Neural cell (in vitro differentiated cells): ENCODE results near the gene ABAT. TPM values are rescaled to one million over a fixed set of nuclear protein-coding genes. Genes with fewer than 3 reads are reported as not detected.

Experiments
- H2AFZ ChIP-seq: fragments of 200-600, 300-800 bp; sonication (generic), shearing (Covaris generic); 2 replicates; pipeline ENCODE4 v1.6.0; 2014; ENCODE audit warnings: low read depth, mild to moderate bottlenecking, antibody characterized with exemption, low read length, moderate library complexity
- H3F3A ChIP-seq: fragments of 200-600 bp; shearing (Covaris generic); 2 replicates; pipeline ENCODE4 v1.6.1; 2016; ENCODE audit warnings: mild to moderate bottlenecking, moderate library complexity, mixed read lengths, antibody characterized with exemption, low read length; ENCODE audit not compliant: insufficient read depth, poor library complexity, severe bottlenecking
- H3K27ac ChIP-seq: fragments of 200-600, 300-800 bp; sonication (generic), shearing (Covaris generic); 2 replicates; pipeline ENCODE4 v1.5.1; 2014; ENCODE audit warnings: mild to moderate bottlenecking, low read length, moderate library complexity
- H3K27me3 ChIP-seq: fragments of 300-800, 200-600 bp; sonication (generic), shearing (Covaris generic); 2 replicates; pipeline ENCODE4 v1.6.0; 2014; ENCODE audit warnings: mild to moderate bottlenecking, low read depth, low read length, moderate library complexity; ENCODE audit not compliant: insufficient read depth
- H3K36me3 ChIP-seq: fragments of 300-800, 200-600 bp; sonication (generic), shearing (Covaris generic); 2 replicates; pipeline ENCODE4 v1.5.1; 2014; ENCODE audit warnings: mild to moderate bottlenecking, antibody characterized with exemption, low read length, moderate library complexity; ENCODE audit not compliant: insufficient read depth
- H3K4me2 ChIP-seq: fragments of 300-800, 200-600 bp; sonication (generic), shearing (Covaris generic); 2 replicates; pipeline ENCODE4 v1.6.0; 2014; ENCODE audit warnings: mild to moderate bottlenecking, low read length
- H3K4me3 ChIP-seq: fragments of 300-800, 200-600 bp; sonication (generic), shearing (Covaris generic); 2 replicates; pipeline ENCODE4 v1.5.1; 2014; ENCODE audit warnings: mild to moderate bottlenecking, low read length, moderate library complexity
- H3K79me2 ChIP-seq: fragments of 200-600 bp; shearing (Covaris generic); replicated peaks from 2 replicates; pipeline ENCODE4 v1.6.0; 2014; ENCODE audit warnings: mild to moderate bottlenecking, low read length, moderate library complexity; ENCODE audit not compliant: insufficient read depth
- H3K9ac ChIP-seq: fragments of 300-800, 200-600 bp; sonication (generic), shearing (Covaris generic); 2 replicates; pipeline ENCODE4 v1.6.1; 2016; ENCODE audit warnings: mild to moderate bottlenecking, low read length, mixed read lengths
- H3K9me2 ChIP-seq: fragments of 200-600 bp; shearing (Covaris generic); 2 replicates; pipeline ENCODE4 v1.6.1; 2016; ENCODE audit warnings: mild to moderate bottlenecking, low read length, mixed read lengths; ENCODE audit not compliant: insufficient read depth
- H3K9me3 ChIP-seq: fragments of 200-600, 300-800 bp; sonication (generic), shearing (Covaris generic); 2 replicates; pipeline ENCODE4 v1.6.1; 2016; ENCODE audit warnings: mild to moderate bottlenecking, mixed run types, low read length, moderate library complexity, mixed read lengths
- H4K20me1 ChIP-seq: fragments of 200-600 bp; shearing (Covaris generic); 2 replicates; pipeline ENCODE4 v1.6.1; 2016; ENCODE audit warnings: mild to moderate bottlenecking, mixed run types; ENCODE audit not compliant: insufficient read depth
- CTCF ChIP-seq: fragments of 450-650 bp; IDR thresholded peaks from 2 replicates; pipeline ENCODE4 v1.5.1; 2014; ENCODE audit warnings: antibody characterized with exemption, mild to moderate bottlenecking, moderate library complexity; ENCODE audit not compliant: poor library complexity, severe bottlenecking
- EP300 ChIP-seq: fragments of 450-650 bp; conservative IDR thresholded peaks from 2 replicates; pipeline ENCODE4 v1.6.1; 2014; ENCODE audit warnings: antibody characterized with exemption, mild to moderate bottlenecking, moderate library complexity; ENCODE audit not compliant: poor library complexity, severe bottlenecking
- EZH2 ChIP-seq: fragments of 200-600, 300-800 bp; shearing (Covaris generic), sonication (generic); IDR thresholded peaks from 2 replicates; pipeline ENCODE4 v1.6.1; 2014; ENCODE audit warnings: antibody characterized with exemption, low read length, borderline replicate concordance, mild to moderate bottlenecking; ENCODE audit not compliant: insufficient read depth, poor library complexity, severe bottlenecking
- MXI1 ChIP-seq: fragments of 450-650 bp; conservative IDR thresholded peaks from 2 replicates; pipeline ENCODE4 v1.6.1; 2014; ENCODE audit warnings: antibody characterized with exemption, mild to moderate bottlenecking; ENCODE audit not compliant: poor library complexity, severe bottlenecking
- POLR2AphosphoS5 ChIP-seq: IDR thresholded peaks from 2 replicates; pipeline ENCODE4 v1.6.1; 2012
- RAD21 ChIP-seq: fragments of 450-650 bp; conservative IDR thresholded peaks from 2 replicates; pipeline ENCODE4 v1.6.1; 2014; ENCODE audit warnings: antibody characterized with exemption, mild to moderate bottlenecking, moderate library complexity
- REST ChIP-seq: IDR thresholded peaks from 2 replicates; pipeline ENCODE4 v1.6.1; 2012; ENCODE audit warnings: borderline replicate concordance
- SMC3 ChIP-seq: fragments of 450-650 bp; conservative IDR thresholded peaks from 2 replicates; pipeline ENCODE4 v1.6.1; 2014; ENCODE audit warnings: antibody characterized with exemption, mild to moderate bottlenecking, moderate library complexity; ENCODE audit not compliant: poor library complexity
- TAF1 ChIP-seq: IDR thresholded peaks from 2 replicates; pipeline ENCODE4 v1.6.1; 2012; ENCODE audit warnings: low read depth
- polyA plus RNA-seq: library from polyadenylated mRNA; depleted of rRNA; stranded (reverse); fragments of >200 nt; gene quantifications from 2 replicates; pipeline ENCODE4 v1.2.3, GENCODE V29; 2014

Gene ABAT
- polyA plus RNA-seq, 1 donor from 2014 or later: 125 TPM

DNA sequence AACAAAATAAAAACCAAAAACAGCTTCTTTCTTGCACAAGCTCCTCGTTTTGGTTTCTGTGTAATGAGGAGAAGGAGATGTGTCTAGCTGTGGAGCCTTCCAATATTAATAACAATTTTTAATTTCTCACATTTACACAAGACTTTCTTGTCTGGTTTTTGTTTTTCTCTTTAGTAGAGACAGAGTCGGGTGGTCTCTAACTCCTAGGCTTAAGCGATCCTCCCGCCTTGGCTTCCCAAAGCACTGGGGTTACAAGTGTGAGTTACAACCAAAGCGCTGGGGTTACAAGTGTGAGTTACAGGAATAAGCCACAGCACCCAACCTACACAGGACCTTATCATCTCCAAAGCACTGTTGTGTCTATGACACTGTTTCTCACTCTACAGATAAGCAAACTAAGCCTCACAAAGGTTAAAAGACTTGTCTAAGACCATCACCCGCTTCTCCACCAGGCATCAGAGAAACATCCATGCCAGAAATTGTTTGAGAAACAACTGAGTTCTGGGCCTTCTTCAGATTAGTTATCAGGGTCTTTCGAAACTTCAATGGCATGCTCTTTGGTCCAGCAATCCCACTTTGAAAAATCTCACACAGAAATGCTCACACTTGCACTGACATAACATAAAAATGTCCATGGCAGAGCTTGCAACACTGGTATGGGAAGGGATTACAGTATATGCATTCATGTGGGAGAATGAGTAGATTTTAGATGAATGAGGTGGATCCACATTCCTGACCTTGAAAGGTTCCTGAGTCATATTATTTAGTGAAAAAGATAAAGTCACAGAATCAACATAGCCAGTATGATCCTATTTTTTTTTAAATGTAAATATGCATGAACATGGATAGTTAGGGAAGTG is 3.9 kb downstream of the ABAT start:
- Histone ChIP-seq H3K36me3 (no peaks in the 10 kb centered on the region), H3K27me3 (no peaks in the 10 kb centered on the region), H4K20me1 (no peaks in the 10 kb centered on the region), H3K79me2 (peaks cover 21% of the 10 kb centered on the region), H2AFZ (no peak overlapping the region), H3K9ac (no peak overlapping the region), H3K4me2 (no peak overlapping the region), H3F3A (no peaks in the 10 kb centered on the region), H3K9me2 (no peaks in the 10 kb centered on the region), H3K9me3 (no peaks in the 10 kb centered on the region), H3K27ac (no peak overlapping the region), H3K4me3 (no peak overlapping the region)
- no peak for TF ChIP-seq POLR2AphosphoS5
- no peak for TF ChIP-seq EZH2
- TF ChIP-seq SMC3: no peak
- no peak for TF ChIP-seq MXI1
- no peak for TF ChIP-seq EP300
- no peak for TF ChIP-seq REST
- no peak for TF ChIP-seq RAD21

DNA sequence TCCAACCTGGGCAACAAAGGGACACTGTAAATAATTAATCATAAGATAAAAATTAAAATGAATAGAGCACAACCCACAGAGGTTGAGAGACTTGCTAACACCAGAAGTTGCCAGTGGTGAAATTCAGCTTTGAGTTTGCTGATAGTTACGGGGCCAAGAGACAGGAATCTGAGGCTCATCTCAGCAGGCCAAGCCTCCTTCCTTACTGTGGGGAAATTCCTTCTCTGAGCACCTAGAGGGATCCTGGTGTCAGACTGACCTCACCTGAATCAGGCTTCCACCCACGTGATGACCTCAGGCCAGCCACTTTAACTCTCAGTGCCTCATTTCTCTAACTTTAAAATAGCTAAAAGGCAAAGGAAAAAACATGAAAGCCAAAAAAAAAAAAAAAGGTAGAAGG is 4.7 kb downstream of the ABAT start:
- no peaks in the 10 kb centered on the region for H3F3A ChIP-seq
- no peak overlapping the region for H3K4me3 ChIP-seq
- peaks cover 21% of the 10 kb centered on the region for H3K79me2 ChIP-seq
- no peak overlapping the region for H3K4me2 ChIP-seq
- no peaks in the 10 kb centered on the region for H3K27me3 ChIP-seq
- no peak overlapping the region for H3K27ac ChIP-seq
- no peaks in the 10 kb centered on the region for H3K9me3 ChIP-seq
- no peak overlapping the region for H2AFZ ChIP-seq
- H3K36me3 ChIP-seq: no peaks in the 10 kb centered on the region
- H4K20me1 ChIP-seq: no peaks in the 10 kb centered on the region
- no peak overlapping the region for H3K9ac ChIP-seq
- TF ChIP-seq POLR2AphosphoS5: no peak
- no peak for TF ChIP-seq CTCF
- TF ChIP-seq REST: no peak
- TF ChIP-seq SMC3: no peak
- TF ChIP-seq TAF1: no peak
- TF ChIP-seq MXI1: no peak
- TF ChIP-seq RAD21: no peak
- no peak for TF ChIP-seq EP300
- no peak for TF ChIP-seq EZH2
- H3K9me2 ChIP-seq: no peaks in the 10 kb centered on the region
